HepG2 (cell line): ENCODE measurements around the gene MRPL27. TPM values are rescaled to one million over a fixed set of nuclear protein-coding genes. Genes with fewer than 3 reads are reported as not detected.

Experiments
- AKAP8 ChIP-seq: sonication (generic); formaldehyde crosslinking; IDR thresholded peaks from 2 replicates; pipeline ENCODE4 v1.5.1; 2020; ENCODE audit warnings: mild to moderate bottlenecking, missing genetic modification reagents
- ELF4 ChIP-seq: sonication (generic); formaldehyde crosslinking; IDR thresholded peaks from 2 replicates; pipeline ENCODE4 v1.5.0; 2020; ENCODE audit warnings: missing genetic modification reagents, mild to moderate bottlenecking, moderate library complexity, borderline replicate concordance
- ESRRA ChIP-seq: sonication (generic); formaldehyde crosslinking; IDR thresholded peaks from 2 replicates; pipeline ENCODE4 v1.5.1; 2020; ENCODE audit warnings: mild to moderate bottlenecking, low read depth, missing genetic modification reagents
- KLF15 ChIP-seq: sonication (generic); formaldehyde crosslinking; IDR thresholded peaks from 2 replicates; pipeline ENCODE4 v1.8.1; 2023; ENCODE audit warnings: borderline replicate concordance, mild to moderate bottlenecking, inconsistent platforms, missing genetic modification reagents, mixed read lengths
- PAWR ChIP-seq: sonication (generic); formaldehyde crosslinking; IDR thresholded peaks from 2 replicates; pipeline ENCODE4 v1.4.0; 2020; ENCODE audit warnings: missing genetic modification reagents, mild to moderate bottlenecking, borderline replicate concordance
- SP2 ChIP-seq: sonication (generic); formaldehyde crosslinking; IDR thresholded peaks from 2 replicates; pipeline ENCODE4 v1.5.1; 2020; ENCODE audit warnings: mild to moderate bottlenecking, missing genetic modification reagents
- ZNF30 ChIP-seq: sonication (generic); formaldehyde crosslinking; IDR thresholded peaks from 2 replicates; pipeline ENCODE4 v1.5.0; 2020; ENCODE audit warnings: mild to moderate bottlenecking, missing genetic modification reagents
- polyA plus RNA-seq, 8 experiments: library from polyadenylated mRNA; depleted of rRNA in 3 of 8; stranded (reverse) in 7 of 8; unstranded in 1 of 8; fragments of >200 nt; fragmentation: Illumina TruSeq in 4 of 8; extraction: Trizol in 4 of 8; gene quantifications; 2 replicates each; pipeline versions ENCODE4 v1.2.1 to v1.2.3, GENCODE V29; 2011 to 2016; ENCODE audit warnings: low read depth in 4 of 8, missing spikeins in 1 of 8, mixed read lengths in 1 of 8; ENCODE audit not compliant: insufficient read depth in 1 of 8
- total RNA-seq, 5 experiments: library from RNA; depleted of rRNA; stranded (reverse); fragments of >200 nt; fragmentation: Illumina TruSeq; extraction: Trizol; gene quantifications; 2 replicates each; pipeline ENCODE4 v1.2.3, GENCODE V29; 2016; ENCODE audit warnings: low read depth in 1 of 5
- TF ChIP-seq, protein P1 (sequence below): sonication (generic); formaldehyde crosslinking; IDR thresholded peaks from one replicate; pipeline ENCODE4 v1.5.1; 2020; ENCODE audit warnings: mild to moderate bottlenecking, missing genetic modification reagents; ENCODE audit errors: not compliant biosample characterization
- TF ChIP-seq, protein P2 (sequence below): IDR thresholded peaks from 2 replicates; pipeline ENCODE4 v1.6.1; 2016; ENCODE audit warnings: low read depth
- TF ChIP-seq, protein P3 (sequence below), 2 experiments: sonication (generic) in 1 of 2; formaldehyde crosslinking in 1 of 2; IDR thresholded peaks; 2 replicates each; pipeline versions ENCODE4 v1.5.1 to v1.6.1; 2011 to 2020; ENCODE audit warnings: borderline replicate concordance in 1 of 2, low read depth in 1 of 2, low read length in 1 of 2, mild to moderate bottlenecking in 1 of 2, missing genetic modification reagents in 1 of 2, moderate library complexity in 1 of 2
- TF ChIP-seq, protein P4 (sequence below): IDR thresholded peaks from 2 replicates; pipeline ENCODE4 v1.6.1; 2016; ENCODE audit warnings: mild to moderate bottlenecking, missing biosample characterization, missing genetic modification reagents
- TF ChIP-seq, protein P5 (sequence below): sonication (generic); formaldehyde crosslinking; IDR thresholded peaks from 2 replicates; pipeline ENCODE4 v1.5.1; 2020; ENCODE audit warnings: missing genetic modification reagents, mild to moderate bottlenecking, borderline replicate concordance

Gene MRPL27
- total and polyA plus RNA-seq, 2 of the 13 experiments (the other 11 are each of a cell fraction or from before 2014, with no cell fraction given): 137 to 217 TPM

DNA sequence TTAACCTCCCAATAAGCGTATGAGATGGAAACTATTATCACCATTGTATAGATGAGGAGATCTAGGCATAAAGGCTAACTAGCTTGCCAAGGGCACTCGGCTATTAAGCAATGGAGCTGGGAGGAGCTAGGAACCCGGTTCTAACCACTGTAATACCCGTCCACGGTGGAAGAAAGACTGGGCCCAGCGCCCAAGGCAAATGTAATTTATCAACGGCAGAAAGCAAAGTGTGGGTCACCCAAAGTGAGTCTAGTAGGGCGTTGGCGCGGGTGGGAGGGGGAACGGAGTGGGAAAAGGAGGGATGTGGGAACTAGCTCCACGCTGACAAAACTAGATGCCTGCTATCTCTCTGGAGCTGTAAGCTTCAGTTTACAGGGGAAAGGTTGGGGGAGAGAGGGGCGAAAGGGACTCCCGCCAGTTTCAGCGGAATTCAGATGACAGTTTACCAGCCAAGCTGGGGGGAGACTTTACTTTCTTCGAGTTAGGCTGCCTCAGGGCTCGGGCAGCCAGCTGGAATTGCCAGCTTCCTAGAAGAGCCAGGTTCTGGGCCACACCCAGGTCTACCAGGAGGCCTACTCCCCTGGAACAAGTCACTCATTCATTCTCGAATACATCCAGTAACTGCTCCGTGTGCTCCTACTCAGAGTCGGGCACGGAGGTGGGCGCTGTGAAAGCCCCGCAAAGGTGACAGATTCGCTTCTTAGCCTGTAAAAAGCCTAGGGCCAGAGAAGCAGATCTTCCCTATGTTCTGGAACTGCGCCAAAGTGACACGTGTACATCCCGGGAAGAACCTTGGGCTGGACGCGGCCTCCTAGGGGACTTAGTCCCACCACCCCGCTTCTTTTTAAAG, 23.5 kb upstream of the MRPL27 start (continued):
- TF ChIP-seq, protein P1, sequence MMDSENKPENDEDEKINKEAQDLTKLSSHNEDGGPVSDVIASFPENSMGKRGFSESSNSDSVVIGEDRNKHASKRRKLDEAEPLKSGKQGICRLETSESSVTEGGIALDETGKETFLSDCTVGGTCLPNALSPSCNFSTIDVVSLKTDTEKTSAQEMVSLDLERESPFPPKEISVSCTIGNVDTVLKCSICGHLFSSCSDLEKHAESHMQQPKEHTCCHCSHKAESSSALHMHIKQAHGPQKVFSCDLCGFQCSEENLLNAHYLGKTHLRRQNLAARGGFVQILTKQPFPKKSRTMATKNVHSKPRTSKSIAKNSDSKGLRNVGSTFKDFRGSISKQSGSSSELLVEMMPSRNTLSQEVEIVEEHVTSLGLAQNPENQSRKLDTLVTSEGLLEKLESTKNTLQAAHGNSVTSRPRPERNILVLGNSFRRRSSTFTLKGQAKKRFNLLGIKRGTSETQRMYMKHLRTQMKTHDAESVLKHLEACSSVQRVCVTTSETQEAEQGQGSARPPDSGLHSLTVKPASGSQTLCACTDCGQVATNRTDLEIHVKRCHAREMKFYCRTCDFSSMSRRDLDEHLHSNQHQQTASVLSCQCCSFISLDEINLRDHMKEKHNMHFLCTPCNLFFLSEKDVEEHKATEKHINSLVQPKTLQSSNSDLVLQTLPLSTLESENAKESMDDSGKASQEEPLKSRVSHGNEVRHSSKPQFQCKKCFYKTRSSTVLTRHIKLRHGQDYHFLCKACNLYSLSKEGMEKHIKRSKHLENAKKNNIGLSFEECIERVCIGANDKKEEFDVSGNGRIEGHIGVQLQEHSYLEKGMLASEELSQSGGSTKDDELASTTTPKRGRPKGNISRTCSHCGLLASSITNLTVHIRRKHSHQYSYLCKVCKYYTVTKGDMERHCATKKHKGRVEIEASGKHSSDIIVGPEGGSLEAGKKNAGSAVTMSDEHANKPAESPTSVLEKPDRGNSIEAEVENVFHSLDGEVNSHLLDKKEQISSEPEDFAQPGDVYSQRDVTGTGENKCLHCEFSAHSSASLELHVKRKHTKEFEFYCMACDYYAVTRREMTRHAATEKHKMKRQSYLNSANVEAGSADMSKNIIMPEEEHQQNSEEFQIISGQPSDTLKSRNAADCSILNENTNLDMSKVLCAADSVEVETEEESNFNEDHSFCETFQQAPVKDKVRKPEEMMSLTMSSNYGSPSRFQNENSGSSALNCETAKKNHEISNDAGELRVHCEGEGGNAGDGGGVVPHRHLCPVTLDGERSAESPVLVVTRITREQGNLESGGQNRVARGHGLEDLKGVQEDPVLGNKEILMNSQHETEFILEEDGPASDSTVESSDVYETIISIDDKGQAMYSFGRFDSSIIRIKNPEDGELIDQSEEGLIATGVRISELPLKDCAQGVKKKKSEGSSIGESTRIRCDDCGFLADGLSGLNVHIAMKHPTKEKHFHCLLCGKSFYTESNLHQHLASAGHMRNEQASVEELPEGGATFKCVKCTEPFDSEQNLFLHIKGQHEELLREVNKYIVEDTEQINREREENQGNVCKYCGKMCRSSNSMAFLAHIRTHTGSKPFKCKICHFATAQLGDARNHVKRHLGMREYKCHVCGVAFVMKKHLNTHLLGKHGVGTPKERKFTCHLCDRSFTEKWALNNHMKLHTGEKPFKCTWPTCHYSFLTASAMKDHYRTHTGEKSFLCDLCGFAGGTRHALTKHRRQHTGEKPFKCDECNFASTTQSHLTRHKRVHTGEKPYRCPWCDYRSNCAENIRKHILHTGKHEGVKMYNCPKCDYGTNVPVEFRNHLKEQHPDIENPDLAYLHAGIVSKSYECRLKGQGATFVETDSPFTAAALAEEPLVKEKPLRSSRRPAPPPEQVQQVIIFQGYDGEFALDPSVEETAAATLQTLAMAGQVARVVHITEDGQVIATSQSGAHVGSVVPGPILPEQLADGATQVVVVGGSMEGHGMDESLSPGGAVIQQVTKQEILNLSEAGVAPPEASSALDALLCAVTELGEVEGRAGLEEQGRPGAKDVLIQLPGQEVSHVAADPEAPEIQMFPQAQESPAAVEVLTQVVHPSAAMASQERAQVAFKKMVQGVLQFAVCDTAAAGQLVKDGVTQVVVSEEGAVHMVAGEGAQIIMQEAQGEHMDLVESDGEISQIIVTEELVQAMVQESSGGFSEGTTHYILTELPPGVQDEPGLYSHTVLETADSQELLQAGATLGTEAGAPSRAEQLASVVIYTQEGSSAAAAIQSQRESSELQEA: no peak
- TF ChIP-seq ZNF30 (CRISPR knock-in tag) (peak; percentile 76; the same call in 1 of the 2 replicates), PAWR (CRISPR knock-in tag) (no peak), ESRRA (CRISPR knock-in tag) (no peak), AKAP8 (peak; percentile 72; the same call in 1 of the 2 replicates), SP2 (CRISPR knock-in tag) (no peak), ELF4 (CRISPR knock-in tag) (no peak), KLF15 (no peak)
- TF ChIP-seq, protein P2, sequence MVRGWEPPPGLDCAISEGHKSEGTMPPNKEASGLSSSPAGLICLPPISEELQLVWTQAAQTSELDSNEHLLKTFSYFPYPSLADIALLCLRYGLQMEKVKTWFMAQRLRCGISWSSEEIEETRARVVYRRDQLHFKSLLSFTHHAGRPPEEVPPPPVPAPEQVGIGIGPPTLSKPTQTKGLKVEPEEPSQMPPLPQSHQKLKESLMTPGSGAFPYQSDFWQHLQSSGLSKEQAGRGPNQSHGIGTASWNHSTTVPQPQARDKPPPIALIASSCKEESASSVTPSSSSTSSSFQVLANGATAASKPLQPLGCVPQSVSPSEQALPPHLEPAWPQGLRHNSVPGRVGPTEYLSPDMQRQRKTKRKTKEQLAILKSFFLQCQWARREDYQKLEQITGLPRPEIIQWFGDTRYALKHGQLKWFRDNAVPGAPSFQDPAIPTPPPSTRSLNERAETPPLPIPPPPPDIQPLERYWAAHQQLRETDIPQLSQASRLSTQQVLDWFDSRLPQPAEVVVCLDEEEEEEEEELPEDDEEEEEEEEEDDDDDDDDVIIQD (CRISPR knock-in tag): no peak
- TF ChIP-seq, protein P3, sequence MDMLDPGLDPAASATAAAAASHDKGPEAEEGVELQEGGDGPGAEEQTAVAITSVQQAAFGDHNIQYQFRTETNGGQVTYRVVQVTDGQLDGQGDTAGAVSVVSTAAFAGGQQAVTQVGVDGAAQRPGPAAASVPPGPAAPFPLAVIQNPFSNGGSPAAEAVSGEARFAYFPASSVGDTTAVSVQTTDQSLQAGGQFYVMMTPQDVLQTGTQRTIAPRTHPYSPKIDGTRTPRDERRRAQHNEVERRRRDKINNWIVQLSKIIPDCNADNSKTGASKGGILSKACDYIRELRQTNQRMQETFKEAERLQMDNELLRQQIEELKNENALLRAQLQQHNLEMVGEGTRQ (IDR thresholded peaks at IDR 0.05; ENCODE audit: low read depth, low read length): no peak
- TF ChIP-seq, protein P3 (CRISPR knock-in tag; IDR thresholded peaks at IDR 0.05; ENCODE audit: borderline replicate concordance): 0 out of 2 replicates have a peak, but pooled peaks have one; percentile 40
- TF ChIP-seq, protein P4, sequence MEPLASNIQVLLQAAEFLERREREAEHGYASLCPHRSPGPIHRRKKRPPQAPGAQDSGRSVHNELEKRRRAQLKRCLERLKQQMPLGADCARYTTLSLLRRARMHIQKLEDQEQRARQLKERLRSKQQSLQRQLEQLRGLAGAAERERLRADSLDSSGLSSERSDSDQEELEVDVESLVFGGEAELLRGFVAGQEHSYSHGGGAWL: no peak
- TF ChIP-seq, protein P5, sequence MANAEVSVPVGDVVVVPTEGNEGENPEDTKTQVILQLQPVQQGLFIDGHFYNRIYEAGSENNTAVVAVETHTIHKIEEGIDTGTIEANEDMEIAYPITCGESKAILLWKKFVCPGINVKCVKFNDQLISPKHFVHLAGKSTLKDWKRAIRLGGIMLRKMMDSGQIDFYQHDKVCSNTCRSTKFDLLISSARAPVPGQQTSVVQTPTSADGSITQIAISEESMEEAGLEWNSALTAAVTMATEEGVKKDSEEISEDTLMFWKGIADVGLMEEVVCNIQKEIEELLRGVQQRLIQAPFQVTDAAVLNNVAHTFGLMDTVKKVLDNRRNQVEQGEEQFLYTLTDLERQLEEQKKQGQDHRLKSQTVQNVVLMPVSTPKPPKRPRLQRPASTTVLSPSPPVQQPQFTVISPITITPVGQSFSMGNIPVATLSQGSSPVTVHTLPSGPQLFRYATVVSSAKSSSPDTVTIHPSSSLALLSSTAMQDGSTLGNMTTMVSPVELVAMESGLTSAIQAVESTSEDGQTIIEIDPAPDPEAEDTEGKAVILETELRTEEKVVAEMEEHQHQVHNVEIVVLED: no peak
